Smooth muscle cell (in vitro differentiated cells): ENCODE results near the gene XAF1. TPM values are rescaled to one million over a fixed set of nuclear protein-coding genes. Genes with fewer than 3 reads are reported as not detected.
"Not testable (repeated sequence)": the region's sequence is repeated elsewhere in the genome, so short reads cannot be mapped to it uniquely, and the experiment has no call there.

Experiments used
- DNase-seq: peaks from one replicate; lab custom pipeline; 2025; ENCODE audit not compliant: unreplicated experiment; lab: John Stamatoyannopoulos, UW
- H2AFZ ChIP-seq: fragments of 200-600 bp; sonication (generic); 2 replicates; pipeline ENCODE4 v1.6.0; 2016; ENCODE audit warnings: antibody characterized with exemption, low read depth, mild to moderate bottlenecking
- H3F3A ChIP-seq: fragments of 200-600 bp; sonication (generic); 2 replicates; pipeline ENCODE4 v1.6.0; 2017; ENCODE audit warnings: antibody characterized with exemption, low read depth
- H3K27ac ChIP-seq: fragments of 200-600 bp; sonication (generic); 2 replicates; pipeline ENCODE4 v1.5.1; 2016; ENCODE audit warnings: low read depth, mild to moderate bottlenecking
- H3K27me3 ChIP-seq: fragments of 200-600 bp; sonication (generic); 2 replicates; pipeline ENCODE4 v1.6.1; 2016; ENCODE audit warnings: low read depth, mild to moderate bottlenecking
- H3K36me3 ChIP-seq: fragments of 200-600 bp; sonication (generic); 2 replicates; pipeline ENCODE4 v1.5.1; 2016; ENCODE audit warnings: low read depth
- H3K4me1 ChIP-seq: fragments of 200-600 bp; sonication (generic); 2 replicates; pipeline ENCODE4 v1.5.1; 2016; ENCODE audit warnings: low read depth
- H3K4me2 ChIP-seq: fragments of 200-600 bp; sonication (generic); 2 replicates; pipeline ENCODE4 v1.6.0; 2016; ENCODE audit warnings: mild to moderate bottlenecking
- H3K4me3 ChIP-seq: fragments of 200-600 bp; sonication (generic); 2 replicates; pipeline ENCODE4 v1.5.1; 2016; ENCODE audit warnings: mild to moderate bottlenecking
- H3K79me2 ChIP-seq: fragments of 200-600 bp; sonication (generic); 2 replicates; pipeline ENCODE4 v1.6.0; 2016; ENCODE audit warnings: low read depth, mild to moderate bottlenecking
- H3K9ac ChIP-seq: fragments of 200-600 bp; sonication (generic); 2 replicates; pipeline ENCODE4 v1.6.0; 2016; ENCODE audit warnings: low read depth
- H3K9me3 ChIP-seq: fragments of 200-600 bp; sonication (generic); replicated peaks from 2 replicates; pipeline ENCODE4 v1.5.1; 2016; ENCODE audit warnings: low read depth
- H4K20me1 ChIP-seq: fragments of 200-600 bp; sonication (generic); 2 replicates; pipeline ENCODE4 v1.6.0; 2016; ENCODE audit warnings: low read depth
- WGBS: methylation state at CpG from one replicate; pipeline ENCODE4 v1.1.7; 2016; ENCODE audit warnings: low lambda C conversion rate; 5-methylcytosine and 5-hydroxymethylcytosine counted together
- polyA plus RNA-seq: library from polyadenylated mRNA; unstranded; fragments of >200 nt; fragmentation: Nextera tagmentation; extraction: Ambion mirVana; gene quantifications from 2 replicates; pipeline ENCODE4 v1.2.1, GENCODE V29; 2016
- total RNA-seq: library from RNA; depleted of rRNA; stranded (reverse); fragments of >200 nt; gene quantifications from 2 replicates; pipeline ENCODE4 v1.2.3, GENCODE V29; 2014
- TF ChIP-seq, protein P1 (sequence below): fragments of 200-600 bp; sonication (generic); IDR thresholded peaks from 2 replicates; pipeline ENCODE4 v1.5.1; 2017; ENCODE audit warnings: borderline replicate concordance, mild to moderate bottlenecking, antibody characterized with exemption; ENCODE audit not compliant: insufficient read depth, poor library complexity, severe bottlenecking

Gene XAF1
- total and polyA plus RNA-seq, 2 experiments from 2014 or later, result 3.1 to 3.9 TPM

DNA sequence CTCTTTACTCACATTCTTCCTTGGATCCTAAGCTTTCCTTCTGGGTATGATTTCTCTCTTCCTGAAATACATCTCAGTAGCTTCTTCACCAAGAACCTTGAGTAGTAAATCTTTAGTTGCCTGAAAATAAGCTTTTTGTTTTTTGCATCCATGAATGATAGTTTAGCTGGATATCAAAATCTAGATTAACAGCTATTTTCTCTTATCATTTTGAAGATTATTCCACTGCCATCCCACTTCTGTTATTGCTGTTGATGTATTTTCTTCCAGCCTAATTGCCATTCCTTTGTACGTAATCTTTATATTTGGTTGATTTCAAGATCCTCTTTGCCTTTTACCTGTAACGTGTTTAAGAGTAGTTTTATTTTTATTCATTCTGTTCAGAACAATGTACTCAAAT is 12.6 kb downstream of the XAF1 start:
- Histone ChIP-seq H3K36me3 (peaks cover 42% of the 10 kb centered on the region), H3K9ac (no peak overlapping the region), H4K20me1 (no peaks in the 10 kb centered on the region), H3K4me2 (no peak overlapping the region), H3K79me2 (no peaks in the 10 kb centered on the region), H3K27ac (no peak overlapping the region), H3K9me3 (peaks cover 10% of the 10 kb centered on the region), H3K4me1 (no peaks in the 10 kb centered on the region), H3F3A (no peaks in the 10 kb centered on the region), H3K4me3 (no peak overlapping the region), H2AFZ (no peak overlapping the region), H3K27me3 (peaks cover 10% of the 10 kb centered on the region)
- WGBS, result 95% methylated on average over 2 of the region's 2 CpGs
- TF ChIP-seq, protein P1, sequence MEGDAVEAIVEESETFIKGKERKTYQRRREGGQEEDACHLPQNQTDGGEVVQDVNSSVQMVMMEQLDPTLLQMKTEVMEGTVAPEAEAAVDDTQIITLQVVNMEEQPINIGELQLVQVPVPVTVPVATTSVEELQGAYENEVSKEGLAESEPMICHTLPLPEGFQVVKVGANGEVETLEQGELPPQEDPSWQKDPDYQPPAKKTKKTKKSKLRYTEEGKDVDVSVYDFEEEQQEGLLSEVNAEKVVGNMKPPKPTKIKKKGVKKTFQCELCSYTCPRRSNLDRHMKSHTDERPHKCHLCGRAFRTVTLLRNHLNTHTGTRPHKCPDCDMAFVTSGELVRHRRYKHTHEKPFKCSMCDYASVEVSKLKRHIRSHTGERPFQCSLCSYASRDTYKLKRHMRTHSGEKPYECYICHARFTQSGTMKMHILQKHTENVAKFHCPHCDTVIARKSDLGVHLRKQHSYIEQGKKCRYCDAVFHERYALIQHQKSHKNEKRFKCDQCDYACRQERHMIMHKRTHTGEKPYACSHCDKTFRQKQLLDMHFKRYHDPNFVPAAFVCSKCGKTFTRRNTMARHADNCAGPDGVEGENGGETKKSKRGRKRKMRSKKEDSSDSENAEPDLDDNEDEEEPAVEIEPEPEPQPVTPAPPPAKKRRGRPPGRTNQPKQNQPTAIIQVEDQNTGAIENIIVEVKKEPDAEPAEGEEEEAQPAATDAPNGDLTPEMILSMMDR, result no peak
- no peak for DNase-seq

DNA sequence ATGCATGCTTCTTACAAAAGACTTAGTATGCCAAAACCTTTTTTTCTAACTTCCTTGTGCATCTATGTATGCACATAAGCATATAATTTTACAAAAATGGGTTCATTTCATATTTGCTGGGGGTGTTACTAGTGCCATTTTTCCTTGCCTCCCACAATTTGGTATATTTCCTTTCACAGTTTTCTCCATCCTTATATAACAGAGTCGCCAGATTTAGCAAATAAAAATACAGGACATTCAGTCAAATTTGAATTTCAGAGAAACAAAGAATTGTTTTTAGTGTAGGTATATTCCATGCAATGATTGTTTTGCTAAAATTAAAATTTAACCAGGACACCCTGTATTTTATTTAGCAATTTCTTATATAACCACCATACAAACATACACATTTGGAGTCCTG is 16.2 kb downstream of the XAF1 start:
- no peak overlapping the region for H2AFZ ChIP-seq
- WGBS, result 82% methylated on average over 1 of the region's 1 CpG
- H4K20me1 ChIP-seq, result no peaks in the 10 kb centered on the region
- no peak overlapping the region for H3K9ac ChIP-seq
- H3K27me3 ChIP-seq, result peaks cover 36% of the 10 kb centered on the region
- no peaks in the 10 kb centered on the region for H3K4me1 ChIP-seq
- H3K36me3 ChIP-seq, result peaks cover 39% of the 10 kb centered on the region
- H3K9me3 ChIP-seq, result peaks cover 10% of the 10 kb centered on the region
- H3K4me3 ChIP-seq, result no peak overlapping the region
- TF ChIP-seq, protein P1, result no peak
- no peaks in the 10 kb centered on the region for H3K79me2 ChIP-seq
- H3K4me2 ChIP-seq, result no peak overlapping the region
- no peak overlapping the region for H3K27ac ChIP-seq
- H3F3A ChIP-seq, result no peaks in the 10 kb centered on the region
- no peak for DNase-seq

DNA sequence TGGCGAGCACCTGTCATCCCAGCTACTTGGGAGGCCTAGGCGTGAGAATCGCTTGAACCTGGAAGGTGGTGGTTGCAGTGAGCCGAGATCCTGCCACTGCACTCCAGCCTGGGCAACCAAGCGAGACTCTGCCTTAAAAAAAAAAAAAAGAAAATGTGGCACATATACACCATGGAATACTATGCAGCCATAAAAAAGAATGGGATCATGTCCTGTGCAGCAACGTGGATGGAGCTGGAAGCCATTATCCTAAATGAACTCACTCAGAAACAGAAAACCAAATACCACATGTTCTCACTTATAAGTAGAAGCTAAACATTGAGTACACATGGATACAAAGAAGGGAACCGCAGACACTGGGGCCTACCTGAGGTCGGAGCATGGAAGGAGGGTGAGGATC is 19.1 kb downstream of the XAF1 start:
- not testable (repeated sequence) for H3K4me1 ChIP-seq, DNase-seq, H4K20me1 ChIP-seq, H3K9me3 ChIP-seq, H3K4me3 ChIP-seq, H3K9ac ChIP-seq, H3K4me2 ChIP-seq, H3K27ac ChIP-seq, H2AFZ ChIP-seq, H3K79me2 ChIP-seq, H3F3A ChIP-seq
- Histone ChIP-seq H3K27me3 (peaks cover 57% of the 10 kb centered on the region), H3K36me3 (peaks cover 27% of the 10 kb centered on the region)
- WGBS, result 94% methylated on average over 8 of the region's 8 CpGs

DNA sequence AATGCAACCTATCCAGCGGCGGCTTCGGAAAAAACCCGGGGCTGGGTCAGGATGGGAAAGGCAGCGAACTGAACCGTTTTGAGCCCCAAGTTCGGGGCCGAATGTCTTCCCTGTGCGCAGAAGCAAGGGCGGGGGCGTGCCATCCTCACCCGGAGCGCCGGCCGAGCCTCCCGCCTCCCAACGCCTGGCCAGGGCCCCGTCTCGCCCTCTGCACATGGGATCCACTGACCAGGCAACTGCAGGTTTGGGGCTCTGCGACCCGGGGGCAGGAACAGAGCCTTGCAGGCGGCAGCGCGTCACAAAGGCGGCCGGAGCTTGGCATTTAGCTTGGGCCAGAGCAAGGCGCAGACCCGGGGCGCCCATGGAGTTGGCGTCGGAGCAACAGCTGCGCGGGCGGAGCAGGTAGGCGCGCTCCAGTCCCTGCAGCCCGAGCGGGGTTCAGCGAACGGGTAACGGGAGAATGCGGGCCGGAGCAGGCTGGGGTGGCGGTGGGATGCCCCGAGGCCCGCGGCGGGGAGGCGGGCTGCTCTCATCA is 20.1 kb downstream of the XAF1 start, which contains the start of gene FBXO39:
TSS of gene FBXO39 (plus strand) at position 345 of the 535 bp plus-strand sequence. CDS start 3,654 bp downstream, outside the sequence.
- Histone ChIP-seq H3K9me3 (no peaks in the 10 kb centered on the region), H4K20me1 (no peaks in the 10 kb centered on the region), H3K9ac (no peak within 1 kb of the TSS), H3K27ac (no peak within 1 kb of the TSS), H3F3A (no peaks in the 10 kb centered on the region), H3K4me1 (no peaks in the 10 kb centered on the region), H3K27me3 (peaks cover 57% of the 10 kb centered on the region), H3K36me3 (peaks cover 20% of the 10 kb centered on the region), H3K4me3 (peak within 1 kb of the TSS; percentile 13), H3K4me2 (peak within 1 kb of the TSS; percentile 78), H3K79me2 (no peaks in the 10 kb centered on the region), H2AFZ (no peak within 1 kb of the TSS)
- TF ChIP-seq, protein P1, result no peak
- DNase-seq, result no peak
- 6% methylated on average over 47 of the region's 49 CpGs for WGBS
